KMS-11 (cell line): Measurements from ENCODE around the gene UBTD2.
"Not testable (repeated sequence)": the region's sequence is repeated elsewhere in the genome, so short reads cannot be mapped to it uniquely, and the experiment has no call there.

Experiments
- H2AFZ ChIP-seq: fragments of 200-600 bp; sonication (generic); 2 replicates; pipeline ENCODE4 v1.6.1; 2016; ENCODE audit warnings: antibody characterized with exemption, mixed run types, low read depth
- H3K27ac ChIP-seq: fragments of 200-600 bp; sonication (generic); 2 replicates; pipeline ENCODE4 v1.6.1; 2016; ENCODE audit warnings: mild to moderate bottlenecking, mixed run types
- H3K27me3 ChIP-seq: fragments of 200-600 bp; sonication (generic); 2 replicates; pipeline ENCODE4 v1.6.1; 2017; ENCODE audit warnings: mild to moderate bottlenecking, low read depth, mixed run types, moderate library complexity; ENCODE audit not compliant: insufficient read depth
- H3K36me3 ChIP-seq: fragments of 200-600 bp; sonication (generic); 2 replicates; pipeline ENCODE4 v1.6.1; 2017; ENCODE audit warnings: mild to moderate bottlenecking, mixed run types; ENCODE audit not compliant: insufficient read depth
- H3K4me1 ChIP-seq: fragments of 200-600 bp; sonication (generic); 2 replicates; pipeline ENCODE4 v1.6.1; 2016; ENCODE audit warnings: mild to moderate bottlenecking, low read depth, mixed run types; ENCODE audit not compliant: poor library complexity, severe bottlenecking
- H3K4me2 ChIP-seq: fragments of 200-600 bp; sonication (generic); 2 replicates; pipeline ENCODE4 v1.7.0; 2016; ENCODE audit warnings: mild to moderate bottlenecking, mixed run types
- H3K4me3 ChIP-seq: fragments of 200-600 bp; sonication (generic); IDR thresholded peaks from 2 replicates; pipeline ENCODE4 v1.6.1; 2017; ENCODE audit warnings: low read depth, low read length, mixed read lengths; ENCODE audit not compliant: insufficient read depth
- H3K79me2 ChIP-seq: fragments of 200-600 bp; sonication (generic); 2 replicates; pipeline ENCODE4 v1.6.1; 2016; ENCODE audit warnings: low read depth, mixed run types; ENCODE audit not compliant: insufficient read depth
- H3K9ac ChIP-seq: fragments of 200-600 bp; sonication (generic); 2 replicates; pipeline ENCODE4 v1.6.1; 2016; ENCODE audit warnings: mild to moderate bottlenecking, mixed run types
- H4K20me1 ChIP-seq: fragments of 200-600 bp; sonication (generic); 2 replicates; pipeline ENCODE4 v1.6.1; 2016; ENCODE audit warnings: mild to moderate bottlenecking, mixed run types; ENCODE audit not compliant: insufficient read depth
- CTCF ChIP-seq: fragments of 200-600 bp; sonication (generic); conservative IDR thresholded peaks from 2 replicates; pipeline ENCODE4 v1.6.1; 2017; ENCODE audit warnings: low read depth, mild to moderate bottlenecking, antibody characterized with exemption, low read length, moderate library complexity, mixed read lengths

Gene UBTD2

GRCh38 chr5:172200476-172200875 lies 83.1 kb downstream of the UBTD2 start:
- Histone ChIP-seq H3K4me2 (no peak overlapping the region), H3K9ac (no peak overlapping the region), H3K27ac (no peak overlapping the region), H3K79me2 (no peaks in the 10 kb centered on the region), H4K20me1 (no peaks in the 10 kb centered on the region), H3K4me1 (no peaks in the 10 kb centered on the region), H3K36me3 (no peaks in the 10 kb centered on the region), H2AFZ (no peak overlapping the region), H3K27me3 (no peaks in the 10 kb centered on the region), H3K4me3 (no peak overlapping the region)
- no peak for TF ChIP-seq CTCF

GRCh38 chr5:172199446-172199845 lies 84.1 kb downstream of the UBTD2 start:
- Histone ChIP-seq H3K4me3 (no peak overlapping the region), H3K79me2 (no peaks in the 10 kb centered on the region), H3K27me3 (no peaks in the 10 kb centered on the region), H2AFZ (no peak overlapping the region), H3K4me2 (no peak overlapping the region), H3K27ac (no peak overlapping the region), H3K36me3 (no peaks in the 10 kb centered on the region), H3K4me1 (no peaks in the 10 kb centered on the region), H4K20me1 (no peaks in the 10 kb centered on the region), H3K9ac (no peak overlapping the region)
- TF ChIP-seq CTCF = no peak

- H3K36me3 ChIP-seq, H3K4me2 ChIP-seq, H3K9ac ChIP-seq, H3K4me1 ChIP-seq, H3K27me3 ChIP-seq, H4K20me1 ChIP-seq, H3K4me3 ChIP-seq, H3K27ac ChIP-seq, H2AFZ ChIP-seq, H3K79me2 ChIP-seq: not testable (repeated sequence)
Measured at GRCh38 chr5:172197775-172198174, 85.8 kb downstream of the UBTD2 start.

- no peaks in the 10 kb centered on the region for H3K79me2 ChIP-seq
- H3K4me1 ChIP-seq = no peaks in the 10 kb centered on the region
- no peak overlapping the region for H3K9ac ChIP-seq
- H3K27ac ChIP-seq = no peak overlapping the region
- H2AFZ ChIP-seq = no peak overlapping the region
- H3K36me3 ChIP-seq = no peaks in the 10 kb centered on the region
- H3K4me3 ChIP-seq = no peak overlapping the region
- H3K4me2 ChIP-seq = no peak overlapping the region
- H4K20me1 ChIP-seq = no peaks in the 10 kb centered on the region
- no peaks in the 10 kb centered on the region for H3K27me3 ChIP-seq
- no peak for TF ChIP-seq CTCF
Measured at GRCh38 chr5:172194985-172195774, 88.4 kb downstream of the UBTD2 start.

- Histone ChIP-seq H3K79me2 (no peaks in the 10 kb centered on the region), H4K20me1 (no peaks in the 10 kb centered on the region), H3K36me3 (no peaks in the 10 kb centered on the region), H3K4me3 (no peak within 1 kb of the TSS), H3K4me1 (no peaks in the 10 kb centered on the region), H3K4me2 (no peak within 1 kb of the TSS), H3K27me3 (no peaks in the 10 kb centered on the region), H3K9ac (no peak within 1 kb of the TSS), H2AFZ (no peak within 1 kb of the TSS), H3K27ac (no peak within 1 kb of the TSS)
- no peak for TF ChIP-seq CTCF
Measured at GRCh38 chr5:172193872-172194271, 89.7 kb downstream of the UBTD2 start, which contains the start of gene EFCAB9. Gene EFCAB9, plus strand, starts transcription at chr5:172194172. Its CDS starts 1 bp downstream, at chr5:172194173.
